Calu3 (cell line): Measurements from ENCODE around the gene KCNH1. TPM values are rescaled to one million over a fixed set of nuclear protein-coding genes. Genes with fewer than 3 reads are reported as not detected.

Experiments
- BruUV-seq: library from RNA; stranded (reverse); fragments of 400-500 nt; replicated peaks from 2 replicates; lab custom pipeline; 2021; lab: Mats Ljungman, UMichigan
- CTCF ChIA-PET: fragments of 300-600 bp; sonication (Branson Sonifier 250); formaldehyde crosslinking; loops from one replicate; lab custom pipeline; 2022; ENCODE audit warnings: antibody characterized with exemption; lab: Charles Lee
- DNase-seq: peaks from one replicate; pipeline ENCODE4 v3.0.0; 2022
- H3K27ac Mint-ChIP-seq: one replicate; pipeline ENCODE4 v1.8.0; 2022; ENCODE audit warnings: mixed read lengths; ENCODE audit not compliant: unreplicated experiment
- H3K27me3 Mint-ChIP-seq: one replicate; pipeline ENCODE4 v1.8.0; 2022; ENCODE audit warnings: mixed read lengths; ENCODE audit not compliant: unreplicated experiment
- H3K36me3 Mint-ChIP-seq: one replicate; pipeline ENCODE4 v1.8.0; 2022; ENCODE audit warnings: mild to moderate bottlenecking, moderate library complexity, mixed read lengths; ENCODE audit not compliant: insufficient read depth, unreplicated experiment
- H3K4me1 Mint-ChIP-seq: one replicate; pipeline ENCODE4 v1.8.0; 2022; ENCODE audit warnings: mild to moderate bottlenecking, low read depth, mixed read lengths; ENCODE audit not compliant: unreplicated experiment
- H3K4me3 Mint-ChIP-seq: one replicate; pipeline ENCODE4 v1.8.0; 2022; ENCODE audit warnings: mild to moderate bottlenecking, low read depth, moderate library complexity, mixed read lengths; ENCODE audit not compliant: unreplicated experiment
- H3K9me3 Mint-ChIP-seq: one replicate; pipeline ENCODE4 v1.8.0; 2022; ENCODE audit warnings: low read depth, mixed read lengths; ENCODE audit not compliant: unreplicated experiment
- intact Hi-C: fragments of 100-400 bp; cut with micrococcal nuclease; formaldehyde crosslinking; loops from one replicate; pipeline ENCODE4 v1.10.0; 2022; ENCODE audit not compliant: unreplicated experiment
- total RNA-seq: library from RNA; stranded (reverse); gene quantifications from 2 replicates; pipeline ENCODE4 v1.2.3, GENCODE V29; 2022
- TF ChIP-seq, protein P1 (sequence below): fragments of 200-600 bp; IDR thresholded peaks from one replicate; pipeline ENCODE4 v1.8.0; 2022; ENCODE audit warnings: antibody characterized with exemption; ENCODE audit not compliant: unreplicated experiment

The KCNH1 gene
- total RNA-seq, 1 experiment from 2014 or later = not detected

DNA sequence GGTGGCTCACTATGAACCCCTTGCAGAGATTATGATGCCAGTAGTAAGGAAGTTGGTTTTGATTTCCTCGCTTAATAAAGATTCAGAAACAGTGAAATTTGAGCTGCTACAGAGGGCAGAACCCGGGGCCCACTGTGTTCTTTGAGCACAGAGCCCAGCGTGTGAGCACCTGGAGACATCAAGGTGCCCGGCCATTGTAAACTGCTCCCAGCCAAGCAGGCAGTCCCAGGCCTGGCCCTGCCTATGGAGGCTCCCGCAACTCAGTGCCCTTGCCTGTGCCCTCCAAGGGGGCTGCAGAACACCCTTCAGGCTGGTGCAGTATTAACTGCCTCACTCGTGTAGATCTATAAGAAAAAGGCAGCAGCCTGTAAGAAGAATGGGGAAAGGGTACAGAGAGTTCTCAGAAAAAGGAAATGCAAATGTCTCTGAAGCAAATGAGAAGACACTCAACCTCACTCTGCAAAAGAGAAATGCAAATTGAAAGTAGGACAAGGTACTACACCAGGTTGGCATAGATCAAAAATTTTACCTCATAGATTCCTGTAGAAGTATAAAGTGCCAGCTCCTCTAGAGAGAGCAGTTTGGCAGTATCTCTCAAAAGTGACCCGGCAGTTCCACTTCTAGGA is 481.5 kb downstream of the KCNH1 start:
- no TSS peak for BruUV-seq
- H3K4me3 Mint-ChIP-seq = no peak overlapping the region

DNA sequence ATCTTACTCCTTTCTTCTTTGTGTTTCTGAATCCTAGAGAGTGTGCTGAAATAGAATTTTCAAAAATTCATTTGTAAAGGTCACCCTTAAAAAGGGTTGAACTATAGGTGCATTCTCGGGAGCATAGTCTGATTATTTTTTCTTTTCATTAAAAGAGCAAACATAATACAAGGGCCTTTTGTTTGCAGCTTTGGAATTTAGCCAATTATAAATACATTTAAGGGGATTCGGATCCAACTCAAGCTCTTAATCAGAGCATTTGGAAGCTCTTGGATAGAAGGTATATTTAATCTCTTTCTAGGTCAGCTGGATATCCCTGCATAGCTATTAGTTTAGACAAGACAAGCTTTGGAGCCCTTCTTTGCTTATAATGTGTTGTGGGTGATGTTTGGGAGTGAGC is 483.5 kb downstream of the KCNH1 start:
- no peaks in the 10 kb centered on the region for H3K27me3 Mint-ChIP-seq
- H3K27ac Mint-ChIP-seq = no peak overlapping the region
- BruUV-seq = no TSS peak
- peaks cover 7% of the 10 kb centered on the region for H3K9me3 Mint-ChIP-seq
- no peak overlapping the region for H3K4me3 Mint-ChIP-seq
- no peaks in the 10 kb centered on the region for H3K36me3 Mint-ChIP-seq
- CTCF ChIA-PET = no interaction called here
- intact Hi-C loops = no loop called here
- H3K4me1 Mint-ChIP-seq = no peaks in the 10 kb centered on the region
- DNase-seq = no peak
- TF ChIP-seq, protein P1, sequence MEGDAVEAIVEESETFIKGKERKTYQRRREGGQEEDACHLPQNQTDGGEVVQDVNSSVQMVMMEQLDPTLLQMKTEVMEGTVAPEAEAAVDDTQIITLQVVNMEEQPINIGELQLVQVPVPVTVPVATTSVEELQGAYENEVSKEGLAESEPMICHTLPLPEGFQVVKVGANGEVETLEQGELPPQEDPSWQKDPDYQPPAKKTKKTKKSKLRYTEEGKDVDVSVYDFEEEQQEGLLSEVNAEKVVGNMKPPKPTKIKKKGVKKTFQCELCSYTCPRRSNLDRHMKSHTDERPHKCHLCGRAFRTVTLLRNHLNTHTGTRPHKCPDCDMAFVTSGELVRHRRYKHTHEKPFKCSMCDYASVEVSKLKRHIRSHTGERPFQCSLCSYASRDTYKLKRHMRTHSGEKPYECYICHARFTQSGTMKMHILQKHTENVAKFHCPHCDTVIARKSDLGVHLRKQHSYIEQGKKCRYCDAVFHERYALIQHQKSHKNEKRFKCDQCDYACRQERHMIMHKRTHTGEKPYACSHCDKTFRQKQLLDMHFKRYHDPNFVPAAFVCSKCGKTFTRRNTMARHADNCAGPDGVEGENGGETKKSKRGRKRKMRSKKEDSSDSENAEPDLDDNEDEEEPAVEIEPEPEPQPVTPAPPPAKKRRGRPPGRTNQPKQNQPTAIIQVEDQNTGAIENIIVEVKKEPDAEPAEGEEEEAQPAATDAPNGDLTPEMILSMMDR = no peak

More for the DNA sequence above, 481.5 kb downstream of the KCNH1 start:
- DNase-seq = no peak
- Mint-ChIP-seq H3K4me1 (no peaks in the 10 kb centered on the region), H3K27me3 (no peaks in the 10 kb centered on the region), H3K9me3 (peaks cover 7% of the 10 kb centered on the region), H3K36me3 (no peaks in the 10 kb centered on the region), H3K27ac (no peak overlapping the region)
- TF ChIP-seq, protein P1 = no peak
- intact Hi-C loops = no loop called here
- CTCF ChIA-PET = no interaction called here

DNA sequence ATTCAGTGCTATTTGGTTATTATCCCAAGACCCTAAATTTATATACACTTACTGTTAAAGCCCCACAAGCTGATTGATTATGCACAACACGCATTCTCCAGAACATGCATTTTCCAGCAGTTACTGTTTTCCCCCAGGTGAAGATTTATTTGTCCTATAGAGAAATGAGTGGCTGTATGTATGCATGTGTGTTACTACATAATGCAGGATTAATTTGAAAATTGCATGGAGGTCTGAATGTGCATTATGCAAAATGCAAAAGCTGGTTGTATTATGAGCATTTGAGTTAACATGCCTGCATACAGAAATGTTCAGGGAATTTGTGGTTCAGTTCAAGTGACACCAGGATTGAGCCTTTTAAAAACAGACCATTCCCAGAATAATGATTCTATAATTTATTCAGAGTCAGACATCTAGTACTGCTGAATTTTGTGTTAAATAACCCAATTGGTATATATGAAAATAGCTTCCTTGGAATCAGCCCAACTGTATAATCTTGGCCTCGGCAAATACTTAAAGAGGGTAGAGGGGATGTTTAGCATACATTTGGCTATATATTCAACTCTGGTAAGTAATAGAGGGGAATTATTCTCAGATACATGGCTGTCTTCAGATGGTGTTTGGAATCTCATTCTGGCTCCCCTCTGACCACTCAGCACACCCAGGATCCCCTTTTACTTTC is 485.2 kb downstream of the KCNH1 start:
- TF ChIP-seq, protein P1 = no peak
- intact Hi-C loops = no loop called here
- Mint-ChIP-seq H3K4me3 (no peak overlapping the region), H3K27me3 (no peaks in the 10 kb centered on the region), H3K4me1 (no peaks in the 10 kb centered on the region), H3K27ac (no peak overlapping the region), H3K36me3 (no peaks in the 10 kb centered on the region), H3K9me3 (peaks cover 4% of the 10 kb centered on the region)
- BruUV-seq = no TSS peak
- DNase-seq = no peak
- CTCF ChIA-PET = no interaction called here

DNA sequence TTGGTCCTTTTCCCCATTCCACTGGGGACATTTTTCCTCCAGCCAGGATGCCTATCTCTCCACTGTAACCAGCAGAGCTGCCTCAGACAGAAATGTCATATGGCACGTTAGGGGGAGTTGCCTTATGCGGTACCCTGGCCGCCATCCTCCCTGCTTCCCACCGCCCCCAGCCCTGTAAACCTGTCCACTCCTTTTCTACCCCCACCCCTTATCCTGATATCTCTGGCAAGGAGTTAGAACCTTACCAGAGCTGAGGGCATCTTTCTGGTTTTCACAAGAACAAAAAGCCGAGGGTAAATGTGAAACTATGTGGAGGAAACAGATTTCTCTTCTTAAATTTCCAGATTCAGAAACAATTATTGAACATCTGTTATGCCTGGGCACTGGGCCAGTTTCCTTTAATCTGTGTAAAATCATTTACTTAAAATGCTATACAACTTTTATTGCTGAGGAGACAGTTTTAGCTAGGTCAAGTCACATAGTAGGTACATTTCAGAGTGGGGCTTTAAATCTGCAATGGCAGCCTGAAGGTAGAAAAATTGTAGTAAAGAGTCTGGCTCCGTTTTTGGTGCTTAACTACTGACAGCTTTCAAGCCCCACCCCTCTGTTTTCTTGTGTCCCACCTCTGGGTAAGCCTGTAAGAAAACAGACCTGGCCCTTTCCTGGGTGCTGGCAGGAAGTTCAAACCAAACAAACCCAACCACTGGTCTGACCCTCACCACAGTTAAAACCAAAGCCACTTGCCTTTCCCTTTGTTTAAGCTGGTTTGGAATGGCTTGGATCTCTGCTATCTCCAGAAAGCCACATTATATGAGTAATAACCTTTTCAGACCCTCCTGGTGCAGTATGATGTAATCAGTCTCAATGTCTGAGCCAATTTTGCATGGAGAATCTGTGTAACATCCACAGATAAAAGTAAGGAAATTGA is 486.3 kb downstream of the KCNH1 start:
- BruUV-seq = no TSS peak
- Mint-ChIP-seq H3K4me3 (no peak overlapping the region), H3K27me3 (no peaks in the 10 kb centered on the region), H3K9me3 (peaks cover 2% of the 10 kb centered on the region), H3K4me1 (no peaks in the 10 kb centered on the region), H3K36me3 (no peaks in the 10 kb centered on the region), H3K27ac (no peak overlapping the region)
- TF ChIP-seq, protein P1 = no peak
- intact Hi-C loops = no loop called here
- CTCF ChIA-PET = interaction anchor here (0.5 kb wide), 1 partner anchor 478 kb away, joined by 5 read pairs; no protein-coding TSS in a partner anchor
- DNase-seq = no peak
